HG02970 (cell line): ENCODE data around the gene CDH19.

ENCODE experiments used
- ATAC-seq: cut with Tn5 transposase; IDR thresholded peaks from one replicate; pipeline ENCODE4 v1.9.1; 2021; ENCODE audit warnings: mild to moderate bottlenecking, moderate library complexity, moderate number of reproducible peaks; ENCODE audit not compliant: unreplicated experiment, low FRiP score

CDH19 gene

DNA sequence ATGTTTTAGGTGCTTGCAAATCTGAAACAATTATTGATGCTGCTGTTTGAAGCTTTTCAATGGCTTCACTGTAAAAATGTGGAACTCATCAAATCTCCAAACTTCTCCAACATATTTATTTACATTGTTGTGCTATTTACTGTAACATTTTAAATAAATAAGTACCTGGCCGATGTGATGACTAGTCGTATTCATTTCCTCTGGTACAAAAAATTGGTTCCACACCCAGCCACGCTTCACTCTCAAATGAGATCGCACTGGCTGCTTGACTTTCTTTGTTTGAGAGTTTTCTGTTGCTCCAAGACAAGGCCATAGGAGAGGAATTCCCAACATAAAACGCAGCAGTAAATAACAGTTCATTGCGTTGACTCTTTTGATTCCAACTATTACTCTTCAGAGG is 32.0 kb downstream of the CDH19 start:
- no peak for ATAC-seq

DNA sequence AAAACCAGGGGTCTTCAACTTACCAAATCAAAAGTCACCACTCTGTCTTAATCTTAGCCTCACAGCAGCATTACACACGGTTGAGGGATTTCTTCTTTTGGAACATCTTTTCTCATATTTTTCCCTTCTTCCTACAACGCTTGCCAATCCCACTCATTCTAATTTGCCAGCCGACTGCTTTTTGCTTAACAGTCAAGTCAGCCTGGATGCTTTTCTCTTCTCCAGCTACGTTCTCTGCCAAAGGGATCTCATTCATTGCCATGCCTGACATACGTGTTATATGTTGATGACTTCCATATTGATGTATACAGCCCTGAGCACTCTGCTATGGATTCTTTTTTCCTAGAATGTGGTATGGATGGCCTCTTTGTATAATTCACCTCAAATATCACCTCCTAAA is 37.3 kb downstream of the CDH19 start:
- no peak for ATAC-seq

DNA sequence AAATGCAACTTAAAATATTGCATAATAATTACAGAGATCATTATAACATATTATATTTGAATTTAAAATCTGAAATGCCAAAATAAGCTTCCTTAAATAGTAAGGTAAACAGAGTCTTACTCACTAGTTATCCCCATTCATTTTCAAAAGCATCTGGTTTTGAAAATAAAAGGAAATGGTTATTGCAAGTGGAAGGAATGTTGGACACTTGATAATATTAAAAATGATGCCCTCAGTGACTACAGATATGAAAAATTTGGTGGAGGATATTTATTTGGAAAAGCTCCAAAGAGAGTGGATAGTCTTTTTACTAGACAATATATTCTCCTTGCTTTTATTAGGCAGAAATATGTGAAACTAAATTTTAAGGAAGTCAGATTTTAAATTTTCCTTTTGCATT is 39.7 kb downstream of the CDH19 start:
- no peak for ATAC-seq

DNA sequence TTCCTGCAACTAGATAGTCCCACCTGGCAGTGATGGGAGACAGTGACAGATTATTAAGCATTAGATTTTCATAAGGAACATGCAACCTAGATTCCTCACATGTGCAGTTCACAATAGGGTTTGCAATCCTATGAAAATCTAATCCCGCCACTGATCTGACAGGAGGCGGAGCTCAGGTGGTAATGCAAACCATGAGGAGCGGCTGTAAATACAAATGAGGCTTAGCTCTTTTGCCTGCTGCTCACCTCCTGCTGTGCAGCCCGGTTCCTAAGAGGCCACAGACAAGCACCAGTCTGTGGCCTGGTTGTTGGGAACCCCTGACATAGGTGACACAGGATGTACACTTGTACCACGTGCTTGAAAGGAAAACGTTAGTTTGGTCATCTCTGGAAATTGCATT is 41.6 kb downstream of the CDH19 start:
- no peak for ATAC-seq

DNA sequence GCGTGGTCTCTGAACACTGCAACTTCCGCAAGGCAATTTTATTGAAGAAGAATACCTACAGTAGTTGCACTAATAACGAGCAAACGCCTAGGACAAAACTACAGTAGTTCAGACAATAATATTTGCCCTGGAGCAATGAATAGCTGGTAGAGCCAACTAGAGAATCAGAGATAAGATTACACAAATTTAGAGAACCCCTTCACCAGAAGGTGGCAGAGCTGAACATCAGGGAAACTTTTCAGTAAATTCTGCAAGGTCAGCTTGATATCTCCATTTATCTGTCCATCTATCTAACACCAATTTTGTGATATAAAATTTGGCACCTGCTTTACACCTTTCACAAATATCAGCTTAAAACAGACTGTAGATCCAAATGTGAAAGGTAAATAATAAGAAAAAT is 43.8 kb downstream of the CDH19 start:
- no peak for ATAC-seq

DNA sequence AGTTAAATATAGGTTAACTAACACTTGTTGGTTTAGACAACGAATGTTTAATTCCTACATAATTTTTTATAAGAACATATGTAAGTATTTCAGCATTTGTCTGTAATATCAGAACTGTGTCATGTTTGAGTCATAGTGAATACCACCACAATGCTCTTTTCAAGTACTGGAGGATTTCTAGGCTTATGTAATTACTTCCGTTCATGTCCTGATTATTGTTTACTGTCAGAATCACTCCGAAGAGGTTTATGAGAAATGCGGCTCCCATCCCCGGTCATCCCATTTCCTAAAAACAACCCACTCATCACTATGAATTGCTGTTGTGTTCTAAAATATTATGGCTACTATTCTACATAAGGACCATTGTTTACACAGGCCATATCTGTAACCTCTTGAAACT is 45.1 kb downstream of the CDH19 start:
- no peak for ATAC-seq

DNA sequence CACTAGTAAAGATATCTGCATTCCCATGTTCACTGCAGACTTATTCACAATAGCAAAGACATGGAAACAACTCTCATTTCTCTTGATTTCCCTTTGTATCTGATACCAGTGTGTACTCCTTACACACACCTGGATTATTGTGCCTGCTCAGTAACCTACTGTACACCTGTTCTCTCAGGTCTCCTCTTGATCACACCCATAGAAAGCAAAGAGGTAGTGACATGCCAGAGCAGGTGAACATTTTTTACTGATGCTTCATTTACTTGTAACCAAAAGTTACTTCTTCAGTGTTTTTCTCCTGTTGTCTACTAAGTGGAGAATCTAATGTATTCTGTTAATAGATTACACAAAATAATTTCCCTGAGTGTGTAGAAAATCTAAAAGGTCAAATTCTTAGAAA is 46.8 kb downstream of the CDH19 start:
- ATAC-seq, result no peak

DNA sequence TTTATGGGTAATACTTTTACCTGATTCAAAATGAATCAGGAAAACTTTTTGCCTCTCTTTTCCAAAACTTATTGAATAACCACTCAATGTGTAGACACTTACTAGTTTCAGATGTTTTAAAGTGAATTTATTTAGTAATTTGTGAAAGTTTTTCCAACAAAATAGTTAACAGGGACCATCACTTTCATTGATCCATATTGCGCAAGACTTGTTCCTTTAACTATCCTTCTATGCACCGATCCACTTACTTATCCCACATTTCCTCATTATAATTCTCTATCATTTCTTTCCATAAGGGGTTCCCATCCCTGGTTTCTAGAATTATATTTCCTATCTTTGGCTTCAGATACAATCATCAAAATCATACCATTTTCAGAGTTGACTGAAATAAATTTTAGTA is 48.3 kb downstream of the CDH19 start:
- no peak for ATAC-seq

DNA sequence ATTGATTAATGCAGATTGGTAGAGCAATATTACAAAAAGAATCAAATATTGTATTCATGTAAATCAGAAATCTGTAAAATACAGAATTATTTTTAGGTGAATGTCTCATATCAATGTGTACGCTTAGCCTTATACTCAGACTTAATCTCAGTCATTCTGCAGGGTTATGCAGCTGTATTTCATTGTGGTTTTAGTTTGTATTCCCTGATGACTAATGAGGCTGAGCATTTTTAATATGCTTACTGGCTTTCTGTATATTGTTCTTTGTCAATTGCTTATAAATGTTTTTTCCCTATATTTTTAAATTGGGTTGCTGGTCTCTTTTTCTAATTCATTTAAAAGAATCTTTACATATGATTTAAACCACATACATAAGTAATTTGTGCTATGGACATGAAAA is 50.1 kb downstream of the CDH19 start:
- no peak for ATAC-seq

DNA sequence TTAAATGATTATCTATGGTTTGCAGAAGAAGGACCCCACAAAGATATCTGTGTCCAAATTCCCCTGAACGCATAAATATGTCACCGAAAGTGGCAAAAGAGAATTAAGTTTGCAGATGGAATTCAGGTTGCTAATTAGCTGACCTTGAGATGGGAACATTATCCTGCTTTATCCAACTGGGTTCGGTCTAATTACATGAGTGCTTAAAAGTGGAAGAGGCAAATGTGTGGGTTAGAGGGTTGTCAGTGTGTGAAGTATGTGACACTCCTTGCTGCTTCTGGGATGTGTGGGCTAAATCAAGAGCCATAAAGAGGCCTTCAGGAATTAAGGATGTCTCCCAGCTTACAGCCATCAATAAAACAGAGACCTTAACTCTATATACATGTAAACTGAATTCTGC is 53.5 kb downstream of the CDH19 start:
- no peak for ATAC-seq

DNA sequence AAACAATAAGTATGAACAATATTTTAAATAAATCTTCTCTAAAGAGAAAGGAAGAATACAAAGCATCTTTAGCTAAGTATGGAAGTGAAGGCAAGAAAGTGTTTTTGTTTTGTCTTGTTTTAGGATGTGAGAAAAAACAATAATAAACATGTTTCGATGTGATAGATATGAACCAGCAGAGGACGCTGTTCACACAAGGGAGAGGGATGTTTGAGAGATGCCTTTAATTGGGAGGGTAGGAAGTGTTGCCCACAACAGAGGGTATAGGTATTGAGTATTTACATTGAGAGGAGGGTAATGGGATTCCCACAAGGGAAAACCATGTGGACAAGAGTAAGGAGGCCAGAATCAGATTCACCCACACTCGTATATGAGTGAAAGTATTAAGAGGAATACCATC is 55.1 kb downstream of the CDH19 start:
- no peak for ATAC-seq

DNA sequence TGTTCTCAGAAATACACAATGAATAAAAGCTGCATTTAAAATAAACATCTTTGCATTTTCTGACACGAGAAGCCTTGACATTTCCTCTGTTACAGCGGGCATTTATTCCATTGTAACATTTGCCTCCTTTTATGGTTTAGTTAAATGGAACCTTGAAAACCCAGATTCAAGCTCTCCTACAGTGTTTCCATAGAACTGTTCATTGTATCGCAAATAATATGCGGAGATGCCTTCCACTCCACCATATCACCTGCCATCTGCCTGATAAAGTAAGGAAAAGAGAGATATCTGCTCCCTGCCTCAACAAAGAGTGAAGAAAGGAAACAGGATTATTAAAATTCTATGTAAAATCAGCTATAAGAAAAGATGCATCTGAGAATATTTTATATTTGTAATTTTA is 69.8 kb downstream of the CDH19 start:
- no peak for ATAC-seq

DNA sequence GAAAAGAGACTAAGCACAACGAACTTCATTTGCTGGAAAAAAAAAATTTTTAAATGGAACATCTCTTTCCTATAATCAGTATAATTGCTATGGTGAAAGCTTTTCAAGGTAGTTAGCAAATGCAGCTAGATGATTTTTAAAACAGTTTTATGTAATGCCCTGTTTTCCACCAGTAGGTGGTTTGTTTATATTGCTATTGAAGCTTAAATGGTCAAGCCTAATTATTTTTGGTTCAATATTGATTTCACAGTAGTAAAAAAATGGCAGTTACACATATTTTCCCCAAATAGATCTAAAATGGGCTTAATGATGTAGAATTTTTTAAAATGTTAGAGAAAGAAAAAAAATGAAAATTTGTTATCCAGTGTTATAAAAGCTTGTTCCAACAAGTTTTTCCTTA is 70.2 kb downstream of the CDH19 start:
- no peak for ATAC-seq

DNA sequence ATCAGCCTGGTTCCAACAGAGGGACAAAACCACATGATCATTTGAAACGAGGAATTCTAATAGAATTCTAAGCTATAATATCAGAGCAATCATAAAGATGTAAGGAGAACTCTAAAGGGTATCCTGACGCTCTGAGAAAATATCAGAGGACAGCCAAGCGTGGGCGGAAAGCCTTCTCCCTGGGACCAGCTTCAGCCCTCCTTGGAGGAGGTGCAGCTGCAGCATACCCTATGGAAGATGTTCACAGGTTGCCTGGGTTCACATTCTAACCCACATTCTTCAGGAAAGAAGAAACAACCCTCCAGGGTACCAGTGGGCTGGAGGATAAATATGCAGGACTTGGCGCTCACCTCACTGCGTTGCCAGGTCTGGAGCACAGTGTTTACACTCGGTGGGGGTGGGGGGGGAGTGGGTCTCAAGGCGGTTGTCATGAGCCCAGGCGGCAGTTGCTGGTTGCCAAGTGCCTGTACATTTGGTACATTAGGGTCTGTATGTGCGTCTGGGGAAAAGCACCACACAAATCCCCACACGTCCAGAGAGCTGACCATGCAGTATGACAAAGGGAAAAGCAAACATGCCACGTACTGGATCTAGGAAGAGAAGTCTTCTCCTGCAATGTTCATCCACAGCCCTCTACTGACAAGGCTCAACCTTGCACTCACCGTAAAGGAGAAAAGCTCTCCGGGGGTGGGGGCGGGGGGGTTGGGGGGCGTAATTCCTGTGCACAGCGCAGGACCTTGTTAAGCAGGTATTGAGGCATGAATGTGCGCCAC is 80.5 kb downstream of the CDH19 start:
- ATAC-seq, result no peak

DNA sequence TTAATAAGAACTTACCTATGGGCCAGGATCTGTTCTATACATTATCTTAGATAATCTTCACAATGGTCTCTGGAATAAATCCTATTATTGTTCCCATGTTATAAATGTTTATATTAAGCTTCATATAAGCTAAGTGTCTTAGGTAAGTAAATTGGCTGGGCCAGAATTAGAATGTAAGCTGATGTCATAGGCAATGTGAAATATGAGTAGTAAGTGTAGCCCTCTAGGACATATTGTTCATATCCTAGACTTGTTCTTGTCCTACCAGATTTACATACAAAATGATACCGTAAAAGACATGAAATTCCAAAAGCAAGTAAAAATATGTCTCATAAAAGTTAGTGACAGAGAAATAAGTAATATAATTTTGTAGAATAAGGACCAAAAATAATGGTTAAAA is 89.9 kb downstream of the CDH19 start:
- no peak for ATAC-seq

DNA sequence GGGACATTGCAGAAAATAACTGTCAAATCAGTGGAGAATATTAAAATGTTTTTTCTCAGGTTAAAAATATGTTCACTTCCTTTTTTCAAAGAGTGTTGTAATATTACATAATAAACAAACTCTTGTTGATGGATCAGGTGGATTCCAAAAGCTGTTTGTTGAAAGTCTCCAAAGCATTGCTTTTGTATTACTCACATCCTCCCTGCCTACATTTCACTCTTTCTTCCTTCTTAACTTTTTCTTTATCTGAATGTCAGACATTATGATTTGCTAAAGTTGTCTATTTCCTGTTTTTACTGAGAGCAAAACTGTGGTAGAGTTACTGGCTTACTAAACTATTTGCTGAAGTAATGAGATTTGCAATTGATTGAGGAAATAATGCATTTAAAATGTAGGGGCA is 92.1 kb downstream of the CDH19 start:
- no peak for ATAC-seq

DNA sequence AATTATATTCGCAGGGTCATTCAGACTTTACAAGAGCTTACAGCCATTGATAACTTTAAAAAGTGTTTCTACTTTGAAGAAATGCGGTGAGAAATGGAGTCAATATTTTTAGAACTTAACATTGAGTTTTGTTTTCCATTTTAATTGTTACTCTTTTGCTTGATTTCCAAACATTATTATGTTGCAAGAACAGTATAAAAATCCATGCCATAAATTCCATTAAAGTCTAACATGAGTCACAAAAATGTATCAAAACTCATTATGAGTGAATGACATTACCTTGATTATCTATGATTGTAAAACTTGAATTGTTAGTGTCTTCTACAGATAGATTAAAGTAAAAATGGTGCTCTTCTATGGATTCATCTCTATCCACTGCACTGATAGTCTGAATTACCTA is 92.6 kb downstream of the CDH19 start:
- no peak for ATAC-seq

DNA sequence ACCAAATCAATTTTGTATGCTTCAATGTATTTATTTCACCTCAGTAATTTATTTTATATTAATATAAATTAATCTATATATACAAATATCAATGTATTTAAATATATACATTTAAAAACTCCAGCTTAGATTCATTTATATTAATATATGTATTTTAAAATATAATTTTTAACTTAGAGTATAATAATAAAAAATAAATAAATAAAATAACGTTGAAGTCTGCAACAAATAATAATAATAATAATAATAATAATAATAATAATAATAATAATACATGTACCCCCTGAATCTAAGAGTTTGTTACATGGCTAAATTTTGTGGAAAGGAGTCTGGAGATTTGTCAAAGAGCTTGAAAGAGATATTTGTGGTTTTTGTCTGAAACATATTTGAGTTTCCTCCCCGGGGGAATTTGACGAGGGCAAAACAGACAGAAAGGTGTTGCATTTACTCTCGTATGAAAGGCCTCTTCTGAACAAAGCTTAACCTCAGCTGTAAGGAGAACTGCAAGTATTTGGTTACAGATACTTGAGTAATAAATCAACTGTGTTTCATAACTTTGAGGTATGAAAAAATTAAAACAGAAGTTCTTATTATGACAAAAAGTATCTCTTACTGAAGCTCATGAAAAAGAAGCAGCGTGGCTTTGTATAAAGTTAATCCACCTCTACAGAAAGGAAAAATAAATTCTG is 93.4 kb downstream of the CDH19 start:
- ATAC-seq, result no peak

DNA sequence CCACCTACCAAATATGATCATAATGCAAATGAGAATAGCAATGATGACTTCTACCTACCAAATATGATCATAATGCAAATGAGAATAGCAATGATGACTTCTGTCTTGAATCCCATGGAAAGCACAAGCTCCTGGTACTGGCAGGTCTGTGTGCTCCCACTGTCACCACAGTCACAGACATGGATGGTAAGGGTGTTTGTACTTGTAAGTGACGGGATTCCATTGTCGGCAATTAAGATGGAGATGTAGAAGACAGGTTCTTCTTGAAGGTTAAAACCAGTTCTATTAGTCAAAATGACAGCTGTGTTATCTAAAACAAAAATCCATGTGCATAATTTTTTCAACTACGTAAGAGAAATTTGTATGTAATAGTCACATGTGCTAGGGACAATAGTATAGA is 95.0 kb downstream of the CDH19 start:
- ATAC-seq, result no peak

DNA sequence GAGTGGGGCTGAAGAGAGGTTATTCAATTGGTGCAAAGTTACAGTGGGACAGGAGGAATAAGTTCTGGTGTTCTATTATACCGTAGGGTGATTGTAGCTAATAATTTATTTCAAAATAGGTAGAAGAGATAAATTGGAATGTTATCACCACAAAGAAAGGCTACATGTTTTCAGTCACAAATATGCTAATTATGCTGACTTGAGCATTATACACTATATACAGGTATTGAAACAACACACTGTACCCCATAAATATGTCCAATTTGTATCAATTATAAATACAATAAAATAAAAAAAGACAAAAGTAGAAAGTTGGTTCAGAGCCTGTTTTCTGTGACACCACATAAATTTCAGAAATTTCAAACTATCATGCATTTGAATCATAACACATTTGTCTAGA is 97.7 kb downstream of the CDH19 start:
- no peak for ATAC-seq

DNA sequence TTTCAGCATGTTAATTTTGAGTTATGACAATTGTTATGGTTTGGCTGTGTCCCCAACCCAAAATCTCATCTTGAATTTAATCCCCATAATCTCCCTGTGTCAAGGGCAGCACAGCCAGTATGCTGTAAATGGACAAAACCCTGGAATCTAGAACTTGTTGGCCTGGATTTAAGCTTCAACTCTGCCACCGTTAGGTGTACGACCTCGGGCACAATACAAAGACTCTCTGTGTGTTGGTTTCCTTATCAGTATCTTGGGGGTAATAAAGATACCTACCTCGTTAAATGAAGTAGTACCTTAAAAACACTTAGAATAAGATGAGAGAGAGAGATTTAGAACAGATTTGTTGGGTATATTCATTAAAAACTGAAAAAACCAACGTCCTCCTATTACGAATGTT is 106.5 kb downstream of the CDH19 start:
- no peak for ATAC-seq

DNA sequence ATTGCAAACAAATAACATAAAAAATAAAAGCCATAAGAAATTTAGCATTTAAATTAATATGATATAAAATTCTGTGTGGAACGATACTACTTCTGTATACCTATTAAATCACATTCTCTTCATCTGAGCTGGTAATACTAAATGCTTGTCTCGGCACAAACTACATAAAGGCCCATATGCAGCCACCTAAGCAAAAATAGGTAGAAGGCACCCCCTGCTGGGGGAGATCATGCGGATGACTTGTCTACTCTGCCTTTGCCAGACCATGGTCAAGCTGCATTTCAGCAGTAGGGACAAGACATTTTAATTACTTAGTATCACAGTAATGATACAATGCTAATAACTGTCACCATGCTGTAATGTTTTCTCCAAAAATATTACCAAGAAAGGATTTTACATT is 108.0 kb downstream of the CDH19 start:
- ATAC-seq, result peak; percentile 60
